OCI-LY7 (cell line): ENCODE data around the gene AKAP9. TPM values are rescaled to one million over a fixed set of nuclear protein-coding genes. Genes with fewer than 3 reads are reported as not detected.
"Not testable (repeated sequence)": the region's sequence is repeated elsewhere in the genome, so short reads cannot be mapped to it uniquely, and the experiment has no call there.

Source experiments
- BruUV-seq: library from RNA; stranded (reverse); fragments of 400-500 nt; replicated peaks from 2 replicates; lab custom pipeline; 2021; lab: Mats Ljungman, UMichigan
- CTCF ChIA-PET: fragments of 300-600 bp; sonication (Branson Sonifier 250); formaldehyde crosslinking; loops from one replicate; lab custom pipeline; 2022; ENCODE audit warnings: antibody characterized with exemption; ENCODE audit not compliant: unreplicated experiment; lab: Charles Lee
- POLR2A ChIA-PET: fragments of 300-600 bp; sonication (Branson Sonifier 250); formaldehyde crosslinking; loops from one replicate; lab custom pipeline; 2022; ENCODE audit warnings: antibody characterized with exemption; lab: Charles Lee
- DNase-seq: peaks from one replicate; pipeline ENCODE4 v3.0.0-alpha.2; 2015; ENCODE audit warnings: low spot score
- H2AFZ ChIP-seq: fragments of 200-600 bp; sonication (generic), shearing (Covaris generic); 2 replicates; pipeline ENCODE4 v1.6.1; 2014; ENCODE audit warnings: mild to moderate bottlenecking, antibody characterized with exemption, low read length, moderate library complexity
- H3K27ac ChIP-seq: fragments of 200-600 bp; sonication (generic); 2 replicates; pipeline ENCODE4 v1.5.1; 2014; ENCODE audit warnings: mixed run types, low read depth, mild to moderate bottlenecking, moderate library complexity, low read length, inconsistent platforms; ENCODE audit not compliant: poor library complexity, severe bottlenecking
- H3K36me3 ChIP-seq: fragments of 200-600 bp; sonication (generic); 2 replicates; pipeline ENCODE4 v1.6.1; 2014; ENCODE audit warnings: mild to moderate bottlenecking, antibody characterized with exemption, low read length, moderate library complexity, mixed read lengths; ENCODE audit not compliant: insufficient read depth
- H3K4me1 ChIP-seq: fragments of 200-600 bp; sonication (generic); 2 replicates; pipeline ENCODE4 v1.5.1; 2014; ENCODE audit warnings: mild to moderate bottlenecking, low read length; ENCODE audit not compliant: insufficient read depth, poor library complexity, severe bottlenecking
- H3K4me2 ChIP-seq: fragments of 200-600 bp; sonication (generic); 2 replicates; pipeline ENCODE4 v1.6.1; 2014; ENCODE audit warnings: mild to moderate bottlenecking, low read length
- H3K4me3 ChIP-seq: fragments of 200-600 bp; sonication (generic); 2 replicates; pipeline ENCODE4 v1.5.1; 2014; ENCODE audit warnings: mild to moderate bottlenecking, low read depth, low read length; ENCODE audit not compliant: poor library complexity, severe bottlenecking
- H3K79me2 ChIP-seq: fragments of 200-600 bp; sonication (generic); 2 replicates; pipeline ENCODE4 v1.6.1; 2016; ENCODE audit warnings: low read depth, mild to moderate bottlenecking, low read length, moderate library complexity, mixed read lengths; ENCODE audit not compliant: insufficient read depth
- H3K9me2 ChIP-seq: fragments of 200-600 bp; sonication (generic); 2 replicates; pipeline ENCODE4 v1.6.1; 2016; ENCODE audit warnings: mild to moderate bottlenecking, low read length, mixed read lengths; ENCODE audit not compliant: insufficient read depth
- H3K9me3 ChIP-seq: fragments of 200-600 bp; sonication (generic); 2 replicates; pipeline ENCODE4 v1.6.1; 2014; ENCODE audit warnings: mild to moderate bottlenecking, mixed run types, low read length, mixed read lengths
- H4K20me1 ChIP-seq: fragments of 200-600 bp; sonication (generic); 2 replicates; pipeline ENCODE4 v1.6.1; 2014; ENCODE audit warnings: mild to moderate bottlenecking, antibody characterized with exemption, low read length, moderate library complexity, mixed read lengths; ENCODE audit not compliant: insufficient read depth
- EZH2phosphoT487 ChIP-seq: fragments of 200-600 bp; sonication (generic); IDR thresholded peaks from 2 replicates; pipeline ENCODE4 v1.6.1; 2018; ENCODE audit warnings: low read depth, borderline replicate concordance, mild to moderate bottlenecking, mixed run types, antibody characterized with exemption, low read length, moderate library complexity, mixed read lengths
- intact Hi-C: fragments of 100-400 bp; cut with micrococcal nuclease; formaldehyde crosslinking; loops from one replicate; pipeline ENCODE4 v1.10.0; 2022; ENCODE audit not compliant: unreplicated experiment
- total RNA-seq, 2 experiments: library from RNA; depleted of rRNA in 1 of 2; stranded (reverse); fragments of >200 nt in 1 of 2; shearing (Covaris generic) in 1 of 2; gene quantifications; 2 replicates each; pipeline ENCODE4 v1.2.3, GENCODE V29; 2014 to 2022
- TF ChIP-seq, protein P1 (sequence below): fragments of 200-600 bp; sonication (generic); conservative IDR thresholded peaks from 2 replicates; pipeline ENCODE4 v1.5.1; 2014; ENCODE audit warnings: mild to moderate bottlenecking, antibody characterized with exemption, low read length, moderate library complexity, mixed read lengths

The AKAP9 gene
- total RNA-seq, 2 experiments from 2014 or later: 32.6 to 38.1 TPM

DNA sequence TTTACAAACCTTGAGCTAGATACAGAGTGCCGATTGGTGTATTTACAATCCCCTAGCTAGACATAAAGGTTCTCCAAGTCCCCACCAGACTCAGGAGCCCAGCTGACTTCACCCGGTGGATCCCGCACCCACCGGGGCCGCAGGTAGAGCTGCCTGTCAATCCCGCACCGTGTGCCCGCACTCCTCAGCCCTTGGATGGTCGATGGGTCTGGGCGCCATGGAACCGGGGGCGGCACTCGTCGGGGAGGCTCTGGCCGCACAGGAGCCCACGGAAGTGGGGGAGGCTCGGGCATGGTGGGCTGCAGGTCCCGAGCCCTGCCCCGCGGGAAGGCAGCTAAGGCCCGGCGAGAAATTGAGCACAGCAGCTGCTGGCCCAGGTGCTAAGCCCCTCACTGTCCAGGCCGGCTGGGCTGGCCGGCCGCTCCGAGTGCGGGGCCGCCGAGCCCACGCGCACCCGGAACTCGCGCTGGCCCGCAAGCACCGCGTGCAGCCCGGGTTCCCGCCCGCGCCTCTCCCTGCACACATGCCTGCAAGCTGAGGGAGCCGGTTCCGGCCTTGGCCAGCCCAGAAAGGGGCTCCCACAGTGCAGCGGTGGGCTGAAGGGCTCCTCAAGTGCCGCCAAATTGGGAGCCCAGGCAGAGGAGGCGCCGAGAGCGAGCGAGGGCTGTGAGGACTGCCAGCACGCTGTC is 202.7 kb downstream of the AKAP9 start:
- H3K4me3 ChIP-seq, H3K9me2 ChIP-seq, POLR2A ChIA-PET, H3K9me3 ChIP-seq, CTCF ChIA-PET, H3K36me3 ChIP-seq, H3K4me2 ChIP-seq, DNase-seq, H3K27ac ChIP-seq, H3K79me2 ChIP-seq, intact Hi-C loops, H4K20me1 ChIP-seq, H3K4me1 ChIP-seq, H2AFZ ChIP-seq, BruUV-seq: not testable (repeated sequence)

DNA sequence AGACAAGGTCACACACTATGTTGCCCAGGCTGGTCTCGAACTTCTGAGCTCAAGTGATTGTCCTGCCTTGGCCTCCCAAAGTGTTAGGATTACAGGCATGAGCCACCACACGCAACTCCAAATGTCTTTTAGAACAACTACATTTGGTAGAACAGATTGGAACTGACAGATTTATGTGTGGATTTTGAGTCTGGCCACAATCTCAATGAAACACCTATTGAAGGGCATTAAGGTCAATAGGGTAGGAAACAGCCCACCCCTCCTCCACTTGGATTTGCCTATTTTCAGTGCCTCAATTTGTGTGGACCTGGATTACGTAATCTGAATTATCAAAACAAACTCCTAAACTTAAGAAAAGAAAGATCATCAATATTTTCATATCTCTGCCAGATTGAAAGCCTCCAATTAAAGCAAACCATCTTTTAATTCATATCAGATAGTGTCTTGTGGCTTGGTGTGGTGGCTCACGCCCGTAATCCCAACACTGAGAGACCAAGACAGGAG is 209.1 kb downstream of the AKAP9 start:
- Histone ChIP-seq H2AFZ (no peak overlapping the region), H3K27ac (no peak overlapping the region), H3K4me1 (no peaks in the 10 kb centered on the region), H3K9me3 (no peaks in the 10 kb centered on the region), H3K79me2 (no peaks in the 10 kb centered on the region), H3K36me3 (no peaks in the 10 kb centered on the region), H3K4me2 (no peak overlapping the region), H3K9me2 (no peaks in the 10 kb centered on the region), H3K4me3 (no peak overlapping the region), H4K20me1 (no peaks in the 10 kb centered on the region)
- no peak for DNase-seq
- no TSS peak for BruUV-seq
- ChIA-PET POLR2A (interaction anchor here (1.4 kb wide), 1 partner anchor 13 kb away, joined by 5 read pairs; no protein-coding TSS in a partner anchor), CTCF (no interaction called here)
- intact Hi-C loops: no loop called here
- no peak for TF ChIP-seq EZH2phosphoT487
- TF ChIP-seq, protein P1, sequence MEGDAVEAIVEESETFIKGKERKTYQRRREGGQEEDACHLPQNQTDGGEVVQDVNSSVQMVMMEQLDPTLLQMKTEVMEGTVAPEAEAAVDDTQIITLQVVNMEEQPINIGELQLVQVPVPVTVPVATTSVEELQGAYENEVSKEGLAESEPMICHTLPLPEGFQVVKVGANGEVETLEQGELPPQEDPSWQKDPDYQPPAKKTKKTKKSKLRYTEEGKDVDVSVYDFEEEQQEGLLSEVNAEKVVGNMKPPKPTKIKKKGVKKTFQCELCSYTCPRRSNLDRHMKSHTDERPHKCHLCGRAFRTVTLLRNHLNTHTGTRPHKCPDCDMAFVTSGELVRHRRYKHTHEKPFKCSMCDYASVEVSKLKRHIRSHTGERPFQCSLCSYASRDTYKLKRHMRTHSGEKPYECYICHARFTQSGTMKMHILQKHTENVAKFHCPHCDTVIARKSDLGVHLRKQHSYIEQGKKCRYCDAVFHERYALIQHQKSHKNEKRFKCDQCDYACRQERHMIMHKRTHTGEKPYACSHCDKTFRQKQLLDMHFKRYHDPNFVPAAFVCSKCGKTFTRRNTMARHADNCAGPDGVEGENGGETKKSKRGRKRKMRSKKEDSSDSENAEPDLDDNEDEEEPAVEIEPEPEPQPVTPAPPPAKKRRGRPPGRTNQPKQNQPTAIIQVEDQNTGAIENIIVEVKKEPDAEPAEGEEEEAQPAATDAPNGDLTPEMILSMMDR: no peak

DNA sequence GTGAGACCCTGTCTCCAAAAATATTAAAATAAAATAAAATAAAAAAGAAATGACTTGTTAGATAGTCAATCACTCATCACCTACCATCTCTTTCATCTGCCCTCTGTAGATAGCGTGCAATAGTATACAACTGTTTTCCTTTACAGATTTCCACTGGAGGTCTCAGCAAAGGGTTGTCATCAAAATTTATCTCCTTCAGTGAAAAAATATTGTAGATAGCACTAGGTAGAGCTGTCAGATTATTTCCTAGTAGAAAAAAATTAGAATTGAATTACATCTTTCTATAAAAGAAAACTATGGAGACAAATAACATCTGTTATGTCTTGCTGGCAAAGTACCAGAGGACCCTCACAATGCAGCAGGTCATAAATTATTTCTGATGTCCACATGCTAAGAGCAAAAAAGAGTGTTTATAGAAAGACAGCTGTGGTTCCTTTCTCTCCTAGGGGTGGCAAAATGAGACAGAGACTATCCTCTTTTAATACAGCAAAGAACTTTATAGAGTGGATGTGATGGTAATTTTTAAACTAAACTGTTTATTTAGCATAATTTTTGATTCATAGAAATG is 209.9 kb downstream of the AKAP9 start:
- no peak for DNase-seq
- Histone ChIP-seq H3K27ac (no peak overlapping the region), H3K4me1 (no peaks in the 10 kb centered on the region), H2AFZ (no peak overlapping the region), H4K20me1 (no peaks in the 10 kb centered on the region), H3K4me2 (no peak overlapping the region), H3K36me3 (no peaks in the 10 kb centered on the region), H3K4me3 (no peak overlapping the region), H3K79me2 (no peaks in the 10 kb centered on the region), H3K9me3 (no peaks in the 10 kb centered on the region), H3K9me2 (no peaks in the 10 kb centered on the region)
- intact Hi-C loops: no loop called here
- POLR2A ChIA-PET: interaction anchor here (1.4 to 1.9 kb wide), 2 partner anchors 12 to 13 kb away, joined by 3 to 5 read pairs; no protein-coding TSS in a partner anchor
- no TSS peak for BruUV-seq
- CTCF ChIA-PET: no interaction called here
- TF ChIP-seq EZH2phosphoT487: no peak
- TF ChIP-seq, protein P1: no peak
